Measurements from ENCODE around the gene DDX51. TPM values are rescaled to one million over a fixed set of nuclear protein-coding genes. Genes with fewer than 3 reads are reported as not detected.

Gene DDX51
- total and polyA plus RNA-seq, 2 of the 4 experiments (the other 2 are of a cell fraction): 3.8 to 14.5 TPM

DNA sequence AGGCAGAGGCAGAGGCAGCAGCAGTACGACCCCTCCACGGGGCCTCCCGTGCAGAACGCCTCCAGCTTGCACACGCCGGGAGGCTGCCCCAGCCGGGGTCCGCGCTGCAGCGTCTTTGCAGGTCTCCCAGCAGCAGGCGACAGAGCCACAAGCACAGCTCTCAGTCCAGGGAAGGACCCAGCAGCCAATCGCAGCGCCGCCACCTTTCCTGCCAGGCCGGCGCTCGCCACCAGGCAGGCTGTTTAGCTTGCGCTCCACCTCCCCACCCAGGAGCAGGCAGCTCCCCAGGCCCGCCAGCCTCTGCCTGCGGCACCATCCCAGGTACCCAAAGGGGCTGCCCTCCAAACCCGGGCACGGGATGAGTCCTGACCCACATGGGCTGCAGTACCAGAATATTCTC lies 25.2 kb downstream of the DDX51 start:
- 90% methylated on average over 2 of the region's 22 CpGs; no CpG with 5 or more reads in 1 of the 2 experiments for WGBS, 2 experiments (ENCODE audit: extremely low coverage in 2 of 2, insufficient read length in 1 of 2)
- ATAC-seq (ENCODE audit: low read depth) (no peak), DNase-seq (no peak)
- H3K9ac ChIP-seq (ENCODE audit: low read depth, low read length): no peak overlapping the region
- H3K36me3 ChIP-seq (ENCODE audit: control insufficient read depth, insufficient read depth, low read length): peaks cover 41% of the 10 kb centered on the region
- POLR2A ChIA-PET (ENCODE audit: unreplicated experiment): no interaction called here
- H3K79me1 ChIP-seq (ENCODE audit: low read depth in 1 of 2, low read length in 2 of 2): no peaks in the 10 kb centered on the region
- H3K27me3 ChIP-seq (ENCODE audit: control insufficient read depth, insufficient read depth, low read length): no peaks in the 10 kb centered on the region
- H3K23ac ChIP-seq (ENCODE audit: low read depth, low read length): no peak overlapping the region
- in situ Hi-C loops (cut with MboI; ENCODE audit: low sequenced_read_pairs) (no loop called here), intact Hi-C loops (cut with micrococcal nuclease) (no loop called here), dilution Hi-C loops (cut with HindIII; ENCODE audit: low sequenced_read_pairs, unreplicated experiment) (no loop called here)
- no peak overlapping the region for H4K5ac ChIP-seq (ENCODE audit: low read depth, low read length)
- H3K9me1 ChIP-seq (ENCODE audit: insufficient read depth, low read length): no peaks in the 10 kb centered on the region; the same call in 1 of the 2 replicates
- no peak overlapping the region for H4K91ac ChIP-seq (ENCODE audit: insufficient read depth, low read depth, low read length)
- no peak overlapping the region for H3K4ac ChIP-seq (ENCODE audit: low read depth, low read length)
- no peak overlapping the region for H2AK9ac ChIP-seq (replicated peaks; ENCODE audit: low read depth, low read length, poor library complexity)
- no TSS peak for BruUV-seq (replicated peaks)
- H3K27ac ChIP-seq (ENCODE audit: insufficient read depth, low read length): no peak overlapping the region
- H2AK5ac ChIP-seq (ENCODE audit: low read depth, low read length): no peak overlapping the region
- no peak overlapping the region for H3K18ac ChIP-seq (ENCODE audit: low read depth, low read length)
- H4K8ac ChIP-seq (ENCODE audit: low read depth in 2 of 2, low read length in 2 of 2): no peak overlapping the region
- no peak overlapping the region for H2AFZ ChIP-seq (replicated peaks; ENCODE audit: low read length, poor library complexity)
- H3K4me1 ChIP-seq (ENCODE audit: control insufficient read depth, insufficient read depth, low read length): no peaks in the 10 kb centered on the region
- no peak overlapping the region for H2BK15ac ChIP-seq (ENCODE audit: low read depth, low read length)
- H4K20me1 ChIP-seq (ENCODE audit: insufficient read depth, low read length): no peaks in the 10 kb centered on the region
- no peak overlapping the region for H2BK20ac ChIP-seq (ENCODE audit: low read depth, low read length)
- TF ChIP-seq, protein P1, sequence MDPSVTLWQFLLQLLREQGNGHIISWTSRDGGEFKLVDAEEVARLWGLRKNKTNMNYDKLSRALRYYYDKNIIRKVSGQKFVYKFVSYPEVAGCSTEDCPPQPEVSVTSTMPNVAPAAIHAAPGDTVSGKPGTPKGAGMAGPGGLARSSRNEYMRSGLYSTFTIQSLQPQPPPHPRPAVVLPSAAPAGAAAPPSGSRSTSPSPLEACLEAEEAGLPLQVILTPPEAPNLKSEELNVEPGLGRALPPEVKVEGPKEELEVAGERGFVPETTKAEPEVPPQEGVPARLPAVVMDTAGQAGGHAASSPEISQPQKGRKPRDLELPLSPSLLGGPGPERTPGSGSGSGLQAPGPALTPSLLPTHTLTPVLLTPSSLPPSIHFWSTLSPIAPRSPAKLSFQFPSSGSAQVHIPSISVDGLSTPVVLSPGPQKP (IDR thresholded peaks at IDR 0.05; ENCODE audit: borderline replicate concordance, low read depth, low read length): no peak
- no peak for TF ChIP-seq SMC3 (IDR thresholded peaks at IDR 0.05; ENCODE audit: low read depth, low read length)
- no peak for TF ChIP-seq MAFK (IDR thresholded peaks at IDR 0.05; ENCODE audit: low read depth, low read length)
- no peak for TF ChIP-seq NFE2L2 (IDR thresholded peaks at IDR 0.05; ENCODE audit: low read depth, low read length)
- TF ChIP-seq POLR2A (IDR thresholded peaks at IDR 0.05; ENCODE audit: low read depth, low read length): no peak
- H2BK120ac ChIP-seq (ENCODE audit: low read depth, low read length): no peak overlapping the region
- H2BK5ac ChIP-seq (ENCODE audit: low read depth, low read length, poor library complexity, severe bottlenecking): no peak overlapping the region
- H3K14ac ChIP-seq (replicated peaks; ENCODE audit: low read depth, low read length): no peak overlapping the region
- H3K9me3 ChIP-seq (ENCODE audit: control insufficient read depth, insufficient read depth, low read length): no peaks in the 10 kb centered on the region
- no peak overlapping the region for H3K4me2 ChIP-seq (ENCODE audit: low read depth, low read length)
- H3K56ac ChIP-seq (ENCODE audit: extremely low read depth, insufficient read depth, low read length): no peak overlapping the region
- H3K4me3 ChIP-seq (ENCODE audit: insufficient read depth, low read depth, low read length): no peak overlapping the region
- CTCF ChIA-PET: no interaction called here
